NCI-H2196 treated with DMSO at 0.1 percent for 48 hours (cell line): ENCODE results near the gene SPRR2B.
"Not testable (repeated sequence)": the region's sequence is repeated elsewhere in the genome, so short reads cannot be mapped to it uniquely, and the experiment has no call there.

Experiments
- DNase-seq: peaks from one replicate; lab custom pipeline; 2025; ENCODE audit not compliant: unreplicated experiment; lab: John Stamatoyannopoulos, UW

Gene SPRR2B

DNA sequence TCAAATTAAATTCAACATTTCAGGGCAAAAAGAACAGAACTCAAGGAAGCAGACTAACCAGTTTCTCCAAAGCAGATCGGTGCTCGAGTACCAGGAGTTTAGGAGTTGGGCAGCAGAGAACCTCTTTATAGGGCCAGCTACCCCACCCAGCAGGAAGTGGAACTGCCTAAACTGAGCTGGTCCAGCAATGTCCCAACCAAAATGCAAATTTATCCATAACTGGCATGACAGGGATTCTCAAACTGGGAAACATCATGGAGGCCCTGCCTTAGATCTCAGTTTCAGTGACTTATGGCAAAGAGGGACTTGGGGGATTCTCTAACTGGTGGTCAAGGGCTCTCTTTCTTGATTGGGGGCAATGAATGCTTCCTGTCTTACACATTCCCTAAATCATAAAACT lies at the start of gene SPRR2B:
TSS of gene SPRR2B (minus strand) at position 101 of the 400 bp plus-strand sequence. CDS start 772 bp downstream, outside the sequence.
- no peak for DNase-seq

DNA sequence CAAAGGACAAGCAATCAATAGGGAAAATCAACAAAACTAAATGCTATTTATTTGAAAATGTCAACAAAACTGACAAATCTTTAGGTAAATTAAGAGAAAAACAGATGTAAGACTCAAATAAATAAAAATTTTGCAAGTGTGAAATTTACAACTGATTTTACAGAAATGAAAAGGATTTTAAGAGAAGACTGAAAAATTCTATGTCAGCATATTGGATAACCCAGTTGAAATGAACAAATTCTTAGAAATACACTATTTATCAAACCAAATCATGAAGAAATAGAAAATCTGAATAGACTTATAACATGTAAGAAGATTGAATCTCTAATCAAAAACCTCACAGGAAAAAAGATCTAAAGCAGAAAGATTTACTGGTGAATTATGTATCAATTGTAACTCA lies 49.5 kb upstream of the SPRR2B start:
- DNase-seq, result no peak

DNA sequence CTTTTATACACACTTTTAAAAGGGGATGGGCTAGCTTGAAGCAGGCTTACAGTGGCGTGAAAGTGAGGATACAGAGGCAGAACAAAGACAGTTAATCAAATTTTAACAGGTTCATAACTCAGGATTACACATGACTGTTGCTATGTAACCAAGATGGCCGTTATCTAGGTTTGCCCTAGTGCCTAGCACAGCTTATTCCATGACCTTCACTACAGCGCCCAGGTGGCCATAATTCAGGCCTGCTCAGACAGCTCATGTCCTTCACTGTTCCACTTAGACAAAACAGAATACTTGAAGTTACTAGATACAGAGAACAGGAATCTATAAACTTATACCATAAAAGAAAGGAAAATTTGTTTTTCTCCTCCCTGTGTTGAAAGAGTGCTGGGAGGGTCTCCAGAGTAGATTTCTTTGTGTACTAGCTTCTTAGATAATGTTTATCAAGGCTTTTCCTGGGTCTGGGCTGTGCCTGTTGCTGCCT lies 48.1 kb upstream of the SPRR2B start:
- DNase-seq, result no peak

DNA sequence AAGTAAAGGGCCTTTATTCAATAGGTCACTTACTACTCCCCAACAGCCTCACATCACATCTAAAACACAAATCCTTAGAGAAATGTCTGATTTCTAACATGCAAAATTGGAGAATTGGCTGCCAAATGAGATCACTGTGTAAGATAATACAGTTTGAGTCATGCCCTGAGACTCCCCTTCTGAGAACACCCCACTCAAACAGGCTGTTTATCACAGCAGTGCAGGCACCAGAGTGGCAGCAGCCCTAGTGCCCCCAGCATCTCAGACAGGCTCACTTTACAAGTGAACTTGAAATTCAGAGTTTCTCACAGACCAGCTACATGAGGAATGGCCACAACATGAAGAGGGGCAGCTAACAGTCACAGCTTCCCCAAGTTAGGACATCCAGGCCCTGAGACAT lies 43.9 kb upstream of the SPRR2B start:
- DNase-seq, result not testable (repeated sequence)

DNA sequence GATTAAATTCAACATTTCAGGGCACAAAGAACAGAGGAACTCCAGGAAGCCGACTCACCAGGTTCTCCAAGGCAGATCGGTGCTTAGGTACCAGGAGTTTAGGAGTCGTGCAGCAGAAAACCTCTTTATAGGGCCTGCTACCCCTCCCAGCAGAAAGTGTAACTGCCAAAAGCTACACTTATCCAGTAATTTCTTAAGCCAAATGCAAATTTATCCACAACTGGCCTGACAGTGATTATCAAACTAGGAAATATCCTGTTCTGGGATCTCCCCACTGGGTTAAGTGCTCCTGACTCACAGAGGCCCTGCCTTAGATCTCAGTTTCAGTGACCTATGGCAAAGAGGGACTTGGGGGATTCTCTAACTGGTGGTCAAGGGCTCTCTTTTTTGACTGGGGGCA lies 42.0 kb upstream of the SPRR2B start, which contains the start of gene SPRR2F:
TSS of gene SPRR2F (minus strand) at position 101 of the 400 bp plus-strand sequence. CDS start 783 bp downstream, outside the sequence.
- no peak for DNase-seq

DNA sequence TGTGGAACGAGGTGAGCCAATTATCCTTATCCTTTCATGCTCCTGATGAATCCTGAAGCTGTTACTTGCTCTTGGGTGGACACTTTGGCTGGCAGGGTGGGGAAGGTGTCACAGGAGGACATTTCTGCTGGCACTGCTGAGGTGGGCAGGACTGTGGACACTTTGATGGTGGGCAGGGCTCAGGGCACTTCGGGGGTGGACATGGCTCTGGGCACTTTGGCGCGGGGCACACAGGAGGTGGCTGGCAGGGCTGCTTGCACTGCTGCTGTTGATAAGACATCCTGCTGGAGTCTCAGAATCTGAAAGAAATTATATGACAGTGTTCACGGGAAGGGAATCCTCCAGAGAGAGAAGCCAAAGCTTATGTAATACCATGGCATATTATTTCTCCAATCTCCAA lies 41.0 kb upstream of the SPRR2B start:
- DNase-seq, result not testable (repeated sequence)

DNA sequence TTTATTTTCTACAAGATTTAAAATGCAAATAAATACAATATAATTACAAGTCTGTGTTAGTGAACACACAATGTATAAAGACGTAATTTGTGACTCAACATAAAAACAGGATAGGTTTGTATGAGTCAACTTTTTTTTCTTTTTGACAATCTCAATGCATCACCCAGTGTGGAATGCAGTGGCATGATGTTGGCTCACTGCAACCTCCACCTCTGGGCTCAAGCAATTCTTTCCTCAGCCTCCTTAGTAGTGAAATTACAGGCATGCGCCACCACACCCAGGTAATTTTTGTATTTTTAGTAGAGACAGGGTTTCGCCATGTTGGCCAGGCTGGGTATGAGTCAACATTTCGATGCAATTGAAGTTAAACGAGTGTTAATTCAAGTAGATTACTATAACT lies 28.8 kb upstream of the SPRR2B start:
- no peak for DNase-seq

DNA sequence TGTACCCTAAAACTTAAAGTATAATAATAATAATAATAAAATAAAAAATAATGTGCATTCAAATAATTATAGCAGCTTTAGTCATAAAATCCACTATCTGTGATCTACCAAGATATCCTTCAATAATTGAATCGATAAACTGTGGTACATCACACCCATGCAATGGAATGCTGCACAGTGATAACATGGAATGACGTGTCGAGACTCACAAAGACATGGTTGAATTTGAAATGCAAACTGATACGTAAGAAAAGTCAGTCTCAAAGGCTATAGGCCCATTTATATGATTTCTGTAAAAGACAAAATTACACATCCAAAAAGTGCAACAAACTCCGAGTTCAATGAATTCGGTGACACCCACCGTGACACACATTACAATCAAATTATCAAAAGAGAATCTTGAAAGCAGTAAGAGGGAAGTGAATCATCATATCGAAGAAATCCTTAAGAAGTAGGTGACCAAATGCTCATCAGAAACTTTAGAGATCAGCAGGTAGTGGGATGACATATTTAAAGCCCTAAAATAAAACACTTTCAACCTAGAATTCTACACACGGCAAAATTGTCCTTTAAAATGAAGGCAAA lies 28.1 kb upstream of the SPRR2B start:
- no peak for DNase-seq

DNA sequence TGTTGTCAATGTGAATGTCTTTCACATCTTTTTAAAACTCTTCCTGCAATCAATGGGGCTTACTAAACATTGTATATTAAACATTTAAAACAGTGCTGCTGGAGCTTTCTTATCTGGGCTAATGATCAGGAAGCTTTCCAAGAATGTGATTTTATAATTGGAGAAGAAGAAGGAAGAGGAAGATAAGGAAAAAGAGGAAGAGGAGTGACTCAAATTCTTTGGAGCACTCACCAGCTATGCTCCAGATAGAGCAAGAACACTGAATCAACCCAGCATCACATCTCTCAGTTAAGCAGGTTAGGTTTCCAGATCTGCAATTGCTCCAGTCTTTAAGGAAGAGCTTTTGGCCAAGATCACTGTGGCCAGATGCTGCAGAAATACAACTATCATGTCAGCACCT lies 24.4 kb upstream of the SPRR2B start:
- DNase-seq, result no peak

DNA sequence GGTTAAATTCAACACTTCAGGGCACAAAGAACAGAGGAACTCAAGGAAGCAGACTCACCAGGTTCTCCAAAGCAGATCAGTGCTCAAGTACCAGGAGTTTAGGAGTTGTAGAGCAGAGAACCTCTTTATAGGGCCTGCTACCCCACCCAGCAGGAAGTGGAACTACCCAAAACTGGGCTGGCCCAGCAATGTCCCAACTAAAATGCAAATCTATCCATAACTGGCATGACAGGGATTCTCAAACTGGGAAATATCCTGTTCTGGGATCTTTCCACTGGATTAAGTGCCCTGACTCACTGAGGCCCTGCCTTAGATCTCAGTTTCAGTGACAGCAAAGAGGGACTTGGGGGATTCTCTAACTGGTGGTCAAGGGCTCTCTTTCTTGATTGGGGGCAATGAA lies 23.0 kb upstream of the SPRR2B start, which contains the start of gene SPRR2E:
TSS of gene SPRR2E (minus strand) at position 101 of the 400 bp plus-strand sequence. CDS start 775 bp downstream, outside the sequence.
- no peak for DNase-seq

DNA sequence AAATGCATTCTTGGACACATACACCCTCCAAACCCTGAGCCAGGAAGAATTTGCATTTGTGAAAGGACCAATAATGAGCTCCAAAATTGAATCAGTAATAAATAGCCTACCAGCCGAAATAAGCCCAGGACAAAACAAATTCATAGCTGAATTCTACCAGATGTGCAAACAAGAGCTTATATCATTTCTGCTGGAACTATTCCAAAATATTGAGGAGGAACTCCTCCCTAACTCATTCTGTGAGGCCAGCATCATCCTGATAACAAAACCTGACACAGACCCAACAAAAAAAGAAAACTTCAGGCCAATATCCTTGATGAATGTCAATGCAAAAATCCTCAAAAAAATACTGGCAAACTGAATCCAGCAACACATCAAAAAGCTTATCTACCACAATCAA lies 16.2 kb upstream of the SPRR2B start:
- DNase-seq, result no peak

DNA sequence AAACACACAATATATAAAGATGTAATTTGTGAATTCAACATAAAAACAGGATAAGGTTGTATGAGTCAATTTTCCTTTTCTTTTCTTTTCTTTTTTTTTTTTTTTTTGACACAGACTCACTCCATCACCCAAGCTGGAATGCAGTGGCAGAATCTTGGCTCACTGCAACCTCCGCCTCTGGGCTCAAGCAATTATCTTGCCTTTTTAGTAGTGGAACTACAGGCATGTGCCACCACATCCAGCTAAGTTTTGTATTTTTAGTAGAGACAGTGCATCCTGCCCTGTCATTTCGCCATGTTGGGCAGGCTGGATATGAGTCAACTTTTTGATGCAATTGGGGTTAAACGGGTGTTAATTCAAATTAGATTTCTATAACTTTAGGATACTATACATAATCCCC lies 10.3 kb upstream of the SPRR2B start:
- DNase-seq, result no peak

DNA sequence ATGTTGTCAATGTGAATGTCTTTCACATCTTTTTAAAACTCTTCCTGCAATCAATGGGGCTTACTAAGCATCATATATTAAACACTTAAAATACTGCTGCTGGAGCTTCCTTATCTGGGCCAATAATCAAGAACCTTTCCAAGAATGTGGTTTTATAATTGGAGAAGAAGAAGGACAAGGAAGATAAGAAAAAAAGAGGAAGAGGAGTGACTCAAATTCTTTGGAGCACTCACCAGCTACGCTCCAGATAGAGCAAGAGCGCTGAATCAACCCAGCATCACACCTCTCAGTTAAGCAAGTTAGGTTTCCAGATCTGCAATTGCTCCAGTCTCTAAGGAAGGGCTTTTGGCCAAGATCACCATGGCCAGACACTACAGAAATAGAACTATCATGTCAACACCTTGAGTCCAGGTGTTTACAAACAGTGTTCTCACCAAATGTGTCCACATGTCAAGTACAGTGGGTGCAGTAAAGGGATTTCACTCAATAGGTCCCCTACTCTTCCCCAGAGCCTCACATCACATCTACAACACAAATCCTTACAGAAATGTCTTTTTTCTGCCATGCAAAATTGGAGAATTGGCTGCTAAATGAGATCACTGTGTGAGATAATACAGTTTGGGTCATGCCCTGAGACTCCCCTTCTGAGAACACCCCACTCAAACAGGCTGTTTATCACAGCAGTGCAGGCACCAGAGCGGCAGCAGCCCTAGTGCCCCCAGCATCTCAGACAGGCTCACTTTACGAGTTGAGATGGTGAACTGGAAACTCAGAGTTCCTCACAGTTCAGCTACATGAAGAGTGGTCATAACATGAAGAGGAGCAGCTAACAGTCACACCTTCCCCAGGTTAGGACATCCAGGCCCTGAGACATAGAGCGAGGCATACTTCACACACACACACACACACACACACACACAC lies 1.7 kb upstream of the SPRR2B start:
- DNase-seq, result no peak

DNA sequence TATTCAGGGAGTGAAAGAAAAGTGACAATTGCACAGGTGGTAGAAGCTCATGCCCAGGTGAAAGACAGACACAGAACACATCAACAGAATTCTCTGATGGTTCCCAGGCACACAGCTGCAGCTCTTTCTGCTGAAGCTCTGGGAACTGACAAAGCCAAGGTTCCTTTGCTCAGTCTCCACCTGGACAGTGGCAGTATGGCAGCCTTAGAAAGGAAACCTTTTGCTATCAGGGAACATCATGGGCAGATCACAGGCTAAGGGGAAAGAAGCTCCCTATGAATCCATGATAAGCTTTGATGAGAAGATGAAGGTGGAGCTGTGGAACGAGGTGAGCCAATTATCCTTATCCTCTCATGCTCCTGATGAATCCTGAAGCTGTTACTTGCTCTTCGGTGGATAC lies 1.2 kb downstream of the SPRR2B start:
- no peak for DNase-seq

DNA sequence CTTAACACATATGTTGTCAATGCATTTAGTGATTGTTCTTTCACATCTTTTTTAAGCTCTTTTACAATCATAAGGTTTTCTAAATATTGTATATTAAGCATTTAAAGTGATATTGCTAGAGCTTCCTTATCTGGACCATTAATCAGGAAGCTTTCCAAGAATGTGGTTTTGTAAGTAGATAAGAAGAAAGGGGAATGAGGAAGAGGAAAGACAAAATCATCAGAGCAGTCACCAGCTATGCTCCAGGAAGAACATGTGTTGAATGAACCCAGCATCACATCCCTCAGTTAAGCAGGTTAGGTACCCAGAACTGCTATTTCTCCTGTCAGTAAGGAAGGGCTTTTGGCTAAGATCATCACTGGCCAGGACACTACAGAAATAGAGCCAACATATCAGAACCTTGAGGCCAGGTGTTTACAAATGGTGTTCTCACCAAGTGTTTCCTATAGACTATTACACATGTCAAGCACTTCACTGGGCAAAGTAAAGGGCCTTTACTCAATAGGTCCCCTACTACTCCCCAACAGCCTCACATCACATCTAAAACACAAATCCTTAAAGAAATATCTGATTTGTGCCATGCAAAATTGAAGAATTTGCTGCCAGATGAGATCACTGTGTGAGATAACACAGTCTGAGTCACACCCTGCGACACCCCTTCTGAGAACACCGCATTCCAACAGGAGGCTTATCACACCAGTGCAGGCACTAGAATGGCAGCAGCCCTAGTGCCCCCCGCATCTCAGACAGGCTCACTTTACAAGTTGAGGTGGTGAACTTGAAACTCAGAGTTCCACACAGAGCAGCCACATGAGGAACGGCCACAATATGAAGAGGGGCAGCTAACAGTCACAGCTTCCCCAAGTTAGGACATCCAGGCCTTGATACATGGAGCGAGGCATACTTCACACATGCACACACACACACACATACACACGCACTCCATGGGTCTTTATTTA lies 12.3 kb downstream of the SPRR2B start:
- no peak for DNase-seq

DNA sequence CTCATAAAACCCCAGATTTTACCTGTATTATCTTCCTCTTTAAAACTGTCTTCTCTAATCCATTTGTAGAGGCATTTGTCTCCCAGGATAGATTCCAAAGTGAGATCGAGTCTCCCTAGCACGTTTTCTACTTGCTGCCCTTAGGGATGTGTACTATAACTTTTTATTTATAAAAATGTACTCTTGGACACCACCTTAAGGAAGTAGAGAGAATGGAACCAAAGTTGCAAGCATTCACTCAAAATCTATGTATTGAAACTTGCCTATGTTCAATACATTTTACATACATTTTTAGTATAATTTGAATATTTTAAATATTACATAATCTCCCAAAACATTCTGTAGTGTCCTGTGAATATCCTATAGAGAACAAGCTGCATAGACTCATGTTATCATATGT lies 13.3 kb downstream of the SPRR2B start:
- DNase-seq, result no peak

DNA sequence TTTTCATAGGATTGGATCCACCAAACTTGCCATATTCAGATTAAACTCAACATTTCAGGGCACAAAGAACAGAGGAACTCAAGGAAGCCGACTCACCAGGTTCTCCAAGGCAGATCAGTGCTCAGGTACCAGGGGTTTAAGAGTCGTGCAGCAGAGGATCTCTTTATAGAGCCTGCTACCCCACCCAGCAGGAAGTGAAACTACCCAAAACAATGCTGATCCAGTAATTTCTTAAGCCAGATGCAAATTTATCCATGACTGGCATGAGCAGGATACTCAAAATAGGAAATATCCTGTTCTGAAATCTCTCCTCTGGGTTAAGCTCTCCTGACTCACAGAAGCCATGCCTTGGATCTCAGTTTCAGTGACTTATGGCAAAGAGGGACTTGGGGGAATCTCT lies 14.0 kb downstream of the SPRR2B start, which contains the start of gene SPRR2A:
TSS of gene SPRR2A (minus strand) at position 138 of the 400 bp plus-strand sequence. CDS start 777 bp downstream, outside the sequence.
- DNase-seq, result no peak

DNA sequence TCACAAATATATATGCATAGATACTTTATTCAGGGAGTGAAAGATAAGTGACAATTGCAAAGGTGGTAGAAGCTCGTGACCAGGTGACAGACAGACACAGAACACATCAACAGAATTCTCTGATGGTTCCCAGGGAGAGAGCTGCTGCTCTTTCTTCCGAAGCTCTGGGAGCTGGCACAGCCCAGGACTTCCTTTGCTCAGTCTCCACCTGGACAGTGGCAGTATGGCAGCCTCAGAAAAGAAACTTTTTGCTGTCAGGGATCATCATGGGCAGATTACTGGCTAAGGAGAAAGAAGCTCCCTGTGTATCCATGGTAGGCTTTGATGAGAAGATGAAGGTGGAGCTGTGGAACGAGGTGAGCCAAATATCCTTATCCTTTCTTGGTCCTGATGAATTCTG lies 15.3 kb downstream of the SPRR2B start:
- not testable (repeated sequence) for DNase-seq

DNA sequence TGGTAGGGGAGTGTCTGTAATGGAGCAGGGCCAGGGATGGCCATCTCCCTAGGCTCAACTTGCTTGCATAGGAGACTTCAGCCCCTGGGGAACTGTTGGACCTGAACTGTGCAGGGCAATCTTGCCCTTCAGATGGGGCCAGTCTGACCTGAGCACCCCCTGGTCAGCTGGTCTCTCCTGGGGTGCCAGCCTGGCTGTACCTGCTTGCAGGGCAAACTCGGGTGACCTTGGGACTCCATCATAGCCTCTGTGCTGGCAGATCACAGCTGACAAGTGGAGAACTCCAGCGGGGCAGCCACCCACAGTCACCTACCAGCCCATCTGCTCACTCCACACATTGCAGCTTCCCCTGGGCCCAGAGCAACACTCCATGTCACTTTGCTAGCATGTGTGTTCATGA lies 22.2 kb downstream of the SPRR2B start:
- no peak for DNase-seq

DNA sequence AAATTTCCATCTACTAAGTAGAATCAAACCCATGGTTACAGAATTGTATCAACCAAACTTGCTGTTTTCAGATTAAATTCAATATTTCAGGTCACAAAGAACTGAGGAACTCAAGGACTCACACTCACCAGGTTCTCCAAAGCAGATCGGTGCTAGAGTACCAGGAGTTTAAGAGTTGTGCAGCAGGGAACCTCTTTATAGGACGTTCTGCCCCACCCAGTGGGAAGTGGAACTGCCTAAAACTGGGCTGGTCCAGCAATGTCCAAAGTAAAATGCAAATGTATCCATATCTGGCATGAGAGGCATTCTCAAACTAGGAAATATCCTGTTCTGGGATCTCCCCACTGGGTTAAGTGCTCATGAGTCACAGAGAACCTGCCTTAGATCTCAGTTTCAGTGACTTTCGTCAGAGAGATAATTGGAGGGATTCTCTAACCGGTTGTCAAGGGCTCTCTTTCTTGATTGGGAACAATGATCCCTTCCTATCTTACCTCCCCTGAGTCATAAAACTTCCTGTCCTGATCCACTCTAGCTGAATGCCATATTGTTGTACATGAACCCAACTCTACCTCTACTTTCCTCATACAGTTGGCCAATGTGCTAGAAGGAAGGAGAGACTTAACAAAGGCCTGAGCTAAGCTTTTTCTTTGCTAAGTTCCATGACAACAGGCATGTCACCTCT lies 30.3 kb downstream of the SPRR2B start, which contains the start of gene SPRR2D:
TSS of gene SPRR2D (minus strand) at position 171 of the 682 bp plus-strand sequence. CDS start 774 bp downstream, outside the sequence.
- DNase-seq, result no peak
